ENCODE results near the gene CHERP. TPM values are rescaled to one million over a fixed set of nuclear protein-coding genes. Genes with fewer than 3 reads are reported as not detected.
"Not testable (repeated sequence)": the region's sequence is repeated elsewhere in the genome, so short reads cannot be mapped to it uniquely, and the experiment has no call there.

CHERP gene
- total RNA-seq, 2 donors from 2014 or later: 8.6 to 34.9 TPM

DNA sequence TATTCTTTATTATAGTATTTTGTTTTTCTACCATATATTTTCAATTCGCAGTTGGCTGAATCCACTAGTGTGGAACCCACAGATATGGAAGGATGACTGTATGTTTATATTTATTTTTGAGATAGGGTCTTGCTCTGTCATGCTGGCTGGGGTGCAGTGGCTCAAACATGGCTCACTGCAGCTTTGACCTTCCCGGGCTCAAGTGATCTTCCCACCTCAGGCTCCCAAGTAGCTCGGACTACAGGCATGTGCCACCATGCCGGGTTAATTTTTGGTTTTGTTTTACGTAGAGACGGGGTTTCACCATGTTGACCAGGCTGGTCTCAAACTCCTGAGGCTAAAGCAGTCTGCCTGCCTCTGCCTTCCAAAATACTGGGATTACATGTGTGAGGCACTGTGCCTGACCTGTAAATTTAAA, 20.4 kb upstream of the CHERP start:
- intact Hi-C loops (cut with DNase I): no loop called here
- ATAC-seq (no peak), DNase-seq (no peak)
- peaks cover 0 to 13% of the 10 kb centered on the region in 2 donors for H3K36me3 ChIP-seq (replicated peaks in 1 of 2; ENCODE audit: insufficient read depth in 1 of 2, low read depth in 2 of 2)
- no peak overlapping the region for H3K27ac ChIP-seq
- TF ChIP-seq POLR2A (IDR thresholded peaks at IDR 0.05): no peak
- TF ChIP-seq, protein P1, sequence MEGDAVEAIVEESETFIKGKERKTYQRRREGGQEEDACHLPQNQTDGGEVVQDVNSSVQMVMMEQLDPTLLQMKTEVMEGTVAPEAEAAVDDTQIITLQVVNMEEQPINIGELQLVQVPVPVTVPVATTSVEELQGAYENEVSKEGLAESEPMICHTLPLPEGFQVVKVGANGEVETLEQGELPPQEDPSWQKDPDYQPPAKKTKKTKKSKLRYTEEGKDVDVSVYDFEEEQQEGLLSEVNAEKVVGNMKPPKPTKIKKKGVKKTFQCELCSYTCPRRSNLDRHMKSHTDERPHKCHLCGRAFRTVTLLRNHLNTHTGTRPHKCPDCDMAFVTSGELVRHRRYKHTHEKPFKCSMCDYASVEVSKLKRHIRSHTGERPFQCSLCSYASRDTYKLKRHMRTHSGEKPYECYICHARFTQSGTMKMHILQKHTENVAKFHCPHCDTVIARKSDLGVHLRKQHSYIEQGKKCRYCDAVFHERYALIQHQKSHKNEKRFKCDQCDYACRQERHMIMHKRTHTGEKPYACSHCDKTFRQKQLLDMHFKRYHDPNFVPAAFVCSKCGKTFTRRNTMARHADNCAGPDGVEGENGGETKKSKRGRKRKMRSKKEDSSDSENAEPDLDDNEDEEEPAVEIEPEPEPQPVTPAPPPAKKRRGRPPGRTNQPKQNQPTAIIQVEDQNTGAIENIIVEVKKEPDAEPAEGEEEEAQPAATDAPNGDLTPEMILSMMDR (IDR thresholded peaks at IDR 0.05): no peak
- 74 to 76% methylated on average over 6 of the region's 6 CpGs for WGBS, 2 donors
- no peaks in the 10 kb centered on the region for H3K9me3 ChIP-seq
- H3K4me3 ChIP-seq: no peak overlapping the region
- no peaks in the 10 kb centered on the region for H3K27me3 ChIP-seq
- peaks cover 44% of the 10 kb centered on the region for H3K4me1 ChIP-seq

DNA sequence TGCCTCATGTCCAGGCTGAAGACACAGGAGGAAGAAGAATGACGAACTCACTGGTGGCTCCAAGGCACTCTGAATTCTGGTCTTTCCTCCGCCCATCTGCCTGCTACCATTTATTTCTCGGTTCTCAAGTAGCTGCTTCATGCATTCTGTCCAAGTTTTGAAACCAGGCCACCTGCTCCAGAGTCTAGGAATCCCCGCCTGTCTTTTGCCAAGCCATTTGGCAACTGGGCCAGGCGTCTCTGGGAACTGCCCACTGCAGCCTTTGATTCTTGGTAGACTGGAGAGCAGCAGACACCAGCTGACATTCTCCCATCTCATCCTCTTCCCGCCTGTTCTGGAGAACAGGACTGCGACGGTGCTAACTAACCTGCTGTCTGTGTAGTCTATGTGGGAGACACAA, 19.1 kb upstream of the CHERP start:
- no peak for TF ChIP-seq POLR2A (IDR thresholded peaks at IDR 0.05)
- TF ChIP-seq, protein P1 (IDR thresholded peaks at IDR 0.05): no peak
- peaks cover 0 to 13% of the 10 kb centered on the region in 2 donors for H3K36me3 ChIP-seq (replicated peaks in 1 of 2; ENCODE audit: insufficient read depth in 1 of 2, low read depth in 2 of 2)

DNA sequence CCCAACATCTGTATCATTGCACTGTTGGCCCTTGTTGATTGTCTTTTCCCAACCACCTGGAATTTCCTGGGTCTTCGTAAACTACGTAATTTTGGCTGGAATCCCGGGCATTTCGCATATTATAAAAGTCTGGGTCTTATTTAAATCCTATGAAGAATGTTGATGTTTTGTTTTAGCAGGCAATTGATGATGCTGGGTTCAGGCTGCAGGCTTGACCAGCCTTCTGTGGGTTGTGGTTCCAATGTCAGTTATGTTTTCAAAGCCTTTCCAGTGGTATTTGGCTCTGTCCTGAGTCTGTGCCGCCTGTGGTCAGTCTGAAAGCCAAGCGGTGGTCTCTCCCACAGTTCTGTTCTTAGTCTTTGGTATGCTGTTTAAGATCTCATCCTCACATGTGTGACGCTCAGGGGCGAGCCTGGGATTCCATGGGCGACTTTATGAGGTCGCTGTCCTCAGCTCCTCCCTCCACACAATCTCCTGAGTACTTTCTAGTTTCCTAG, 17.6 kb upstream of the CHERP start:
- intact Hi-C loops (cut with DNase I): no loop called here
- no peak overlapping the region for H3K4me3 ChIP-seq
- no peak for ATAC-seq
- H3K9me3 ChIP-seq: no peaks in the 10 kb centered on the region
- 85 to 92% methylated on average over 10 of the region's 10 CpGs for WGBS, 2 donors
- peaks cover 29% of the 10 kb centered on the region for H3K4me1 ChIP-seq
- peaks cover 0 to 19% of the 10 kb centered on the region in 2 donors for H3K36me3 ChIP-seq (replicated peaks in 1 of 2; ENCODE audit: insufficient read depth in 1 of 2, low read depth in 2 of 2)
- no peak overlapping the region for H3K27ac ChIP-seq
- TF ChIP-seq, protein P1 (IDR thresholded peaks at IDR 0.05): no peak
- TF ChIP-seq POLR2A (IDR thresholded peaks at IDR 0.05): no peak
- DNase-seq: no peak
- H3K27me3 ChIP-seq: no peaks in the 10 kb centered on the region

More for the DNA sequence above, 19.1 kb upstream of the CHERP start:
- H3K27me3 ChIP-seq: no peaks in the 10 kb centered on the region
- intact Hi-C loops (cut with DNase I): no loop called here
- no peaks in the 10 kb centered on the region for H3K9me3 ChIP-seq
- no peak overlapping the region for H3K4me3 ChIP-seq
- H3K4me1 ChIP-seq: peaks cover 43% of the 10 kb centered on the region
- peak overlapping the region in 1 of 4 donors; percentile 29 for H3K27ac ChIP-seq
- DNase-seq (peak in 1 of 4 donors; percentile 60), ATAC-seq (no peak)
- WGBS, 2 donors: 53 to 66% methylated on average over 8 of the region's 8 CpGs

DNA sequence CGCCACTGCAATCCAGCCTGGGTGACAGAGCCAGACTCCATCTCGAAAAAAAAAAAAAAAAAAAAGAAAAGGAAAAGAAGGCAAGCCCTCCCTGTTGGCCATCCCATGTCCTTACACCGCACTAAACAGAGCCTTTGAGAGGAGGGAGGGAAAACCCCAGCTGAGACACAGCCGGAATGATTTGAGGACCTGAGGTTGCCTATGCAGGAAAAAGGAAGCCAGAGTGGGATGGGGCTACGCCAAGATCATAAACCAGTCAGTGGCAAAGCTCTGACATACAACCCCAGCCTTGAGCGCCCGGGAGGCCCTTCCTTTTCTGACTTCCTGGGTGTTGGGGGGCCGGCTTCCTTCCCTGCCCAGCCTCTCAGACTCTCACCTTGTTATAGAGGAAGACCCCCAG, 12.5 kb upstream of the CHERP start:
- Histone ChIP-seq H3K27me3 (no peaks in the 10 kb centered on the region), H3K9me3 (no peaks in the 10 kb centered on the region), H3K4me1 (peaks cover 6% of the 10 kb centered on the region), H3K36me3 (replicated peaks in 1 of 2; ENCODE audit: insufficient read depth in 1 of 2, low read depth in 2 of 2) (peaks cover 0 to 27% of the 10 kb centered on the region in 2 donors), H3K27ac (no peak overlapping the region), H3K4me3 (no peak overlapping the region)
- intact Hi-C loops (cut with DNase I): no loop called here
- no peak for ATAC-seq
- TF ChIP-seq, protein P1 (IDR thresholded peaks at IDR 0.05): no peak
- TF ChIP-seq POLR2A (IDR thresholded peaks at IDR 0.05): no peak
- whole genome bisulfite sequencing, 2 donors: 78 to 93% methylated on average over 6 to 8 of the region's 8 CpGs
- DNase-seq: no peak

DNA sequence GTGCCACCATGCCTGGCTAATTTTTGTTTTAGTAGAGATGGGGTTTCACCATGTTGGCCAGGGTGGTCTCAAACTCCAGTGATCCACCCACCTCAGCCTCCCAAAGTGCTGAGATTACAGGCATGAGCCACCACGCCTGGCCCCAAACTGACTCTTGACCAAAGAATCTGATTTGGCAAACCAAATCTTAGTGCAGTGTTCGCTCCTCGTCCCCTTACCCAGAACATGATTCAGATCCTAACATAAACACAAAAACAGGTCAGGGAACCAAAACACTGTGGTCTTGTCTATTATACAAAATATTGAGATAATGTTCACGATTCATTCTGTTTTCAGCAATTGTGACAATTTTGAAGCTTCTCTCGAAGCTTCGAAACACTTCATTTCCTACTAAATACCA, 9.7 kb upstream of the CHERP start:
- H3K9me3 ChIP-seq; H3K27me3 ChIP-seq; DNase-seq; H3K27ac ChIP-seq; ATAC-seq; H3K4me3 ChIP-seq; H3K4me1 ChIP-seq; intact Hi-C loops (cut with DNase I): not testable (repeated sequence)
- H3K36me3 ChIP-seq (replicated peaks in 1 of 2; ENCODE audit: insufficient read depth in 1 of 2, low read depth in 2 of 2): peaks cover 0 to 25% of the 10 kb centered on the region in 2 donors
- WGBS, 2 donors: 93 to 95% methylated on average over 5 to 6 of the region's 6 CpGs
